Glomerular visceral epithelial cell (primary cell): ENCODE data around the gene SMIM45.

Experiments used
- DNase-seq: peaks from one replicate; pipeline ENCODE4 v3.0.0-alpha.2; 2016; ENCODE audit errors: extremely low spot score

SMIM45 gene

DNA sequence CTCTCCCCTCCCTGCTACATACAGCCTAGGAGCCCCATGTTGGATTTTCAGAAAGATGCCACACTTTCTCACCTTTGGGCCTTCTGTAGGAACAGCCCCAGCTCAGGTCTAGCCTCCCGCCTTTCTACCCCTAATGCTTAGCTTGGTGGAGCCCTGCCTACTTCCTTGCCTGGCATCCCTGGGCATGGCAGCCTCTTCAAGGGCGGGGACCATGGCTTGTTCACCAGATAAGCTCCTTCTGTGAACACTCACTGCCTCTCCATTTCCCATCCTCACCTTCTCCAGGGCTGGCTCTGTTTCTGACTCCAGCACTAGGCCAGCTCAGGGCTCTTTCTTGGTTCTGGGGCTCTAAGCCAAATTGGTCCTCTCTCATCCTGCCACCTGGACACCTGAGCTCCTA, 18.7 kb downstream of the SMIM45 start:
- DNase-seq: no peak

DNA sequence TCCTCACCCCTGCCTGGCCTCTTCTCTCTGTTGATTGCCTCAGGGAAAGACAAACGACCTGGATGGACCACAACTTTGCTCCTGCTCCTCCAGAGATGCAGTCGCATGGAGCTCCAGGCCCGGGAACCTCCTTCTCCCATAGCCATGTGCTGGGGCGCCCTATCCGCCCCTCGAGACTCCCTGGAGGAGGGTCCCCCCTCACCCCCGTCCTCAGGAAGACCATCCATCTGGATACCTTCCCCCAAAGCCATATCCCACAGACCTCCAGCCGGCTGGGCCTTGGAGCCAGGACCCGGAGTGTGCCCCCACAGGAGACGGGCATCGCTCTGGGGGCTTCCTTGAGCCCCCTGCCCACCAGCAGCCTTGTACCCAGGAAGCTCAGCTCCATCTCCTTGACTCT, 19.5 kb downstream of the SMIM45 start:
- no peak for DNase-seq

DNA sequence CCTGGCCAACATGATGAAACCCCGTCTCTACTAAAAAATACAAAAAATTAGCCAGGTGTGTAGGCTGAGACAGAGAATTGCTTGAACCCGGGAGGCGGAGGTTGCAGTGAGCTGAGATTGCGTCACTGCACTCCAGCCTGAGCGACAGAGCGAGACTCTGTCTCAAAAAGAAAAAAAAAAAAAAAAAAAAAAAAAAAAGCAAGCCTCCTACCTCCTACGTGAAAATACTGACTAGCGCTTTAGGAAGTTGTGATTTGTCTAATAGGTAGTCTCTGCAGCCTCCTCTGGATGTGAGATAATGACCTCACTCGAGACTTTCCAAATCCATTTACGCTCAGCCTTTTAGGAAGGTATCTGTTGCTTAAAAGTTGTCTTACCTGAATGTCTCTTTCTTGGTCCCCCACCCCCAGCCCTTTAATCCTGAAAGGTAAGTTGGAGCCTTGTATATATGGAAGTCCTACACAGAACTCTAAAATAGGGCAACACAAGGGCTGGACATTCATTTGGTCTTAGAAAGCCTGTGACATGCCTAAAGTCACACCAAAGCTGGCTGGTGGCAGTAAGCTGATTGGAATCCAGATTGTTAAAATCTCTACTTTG, 22.8 kb downstream of the SMIM45 start:
- DNase-seq: no peak

DNA sequence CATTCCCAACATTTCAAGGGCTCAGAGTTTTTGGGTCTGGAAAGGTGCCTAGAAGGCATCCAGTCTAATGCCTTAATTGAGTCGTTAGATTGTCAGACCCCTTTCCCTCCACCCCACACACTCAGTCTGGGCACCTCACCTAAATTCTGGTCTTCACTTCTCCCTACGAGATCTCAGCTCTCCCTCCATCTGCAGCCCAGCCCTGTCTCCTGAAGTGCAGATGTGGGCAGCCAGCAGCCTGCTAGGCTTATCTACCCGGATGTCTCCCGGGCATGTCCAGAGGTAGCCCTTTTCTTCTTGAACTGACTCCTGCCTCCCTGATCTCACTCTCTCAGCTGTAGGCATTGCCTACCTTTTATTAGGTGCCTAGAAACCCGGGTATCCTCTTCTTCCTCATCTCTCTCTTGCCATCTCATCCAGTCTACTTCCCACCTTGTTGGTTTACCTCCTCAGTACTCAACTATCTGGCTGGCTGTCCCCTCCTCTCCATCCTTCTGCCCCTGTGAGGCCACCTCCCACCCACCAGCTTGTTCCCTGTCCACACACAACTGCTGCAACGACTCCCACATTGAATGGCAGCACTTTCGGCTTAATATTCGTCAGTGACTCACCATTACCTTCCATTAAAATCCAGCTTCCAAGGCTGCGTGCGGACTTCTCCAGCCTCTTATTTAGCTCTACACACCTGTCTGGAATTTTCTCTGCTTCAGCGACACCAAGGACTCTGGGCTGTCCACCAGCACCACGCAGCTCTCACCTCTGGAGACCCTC, 23.5 kb downstream of the SMIM45 start:
- no peak for DNase-seq

- no peak for DNase-seq
Measured at GRCh38 chr22:41976070-41976901, 24.3 kb downstream of the SMIM45 start.

DNA sequence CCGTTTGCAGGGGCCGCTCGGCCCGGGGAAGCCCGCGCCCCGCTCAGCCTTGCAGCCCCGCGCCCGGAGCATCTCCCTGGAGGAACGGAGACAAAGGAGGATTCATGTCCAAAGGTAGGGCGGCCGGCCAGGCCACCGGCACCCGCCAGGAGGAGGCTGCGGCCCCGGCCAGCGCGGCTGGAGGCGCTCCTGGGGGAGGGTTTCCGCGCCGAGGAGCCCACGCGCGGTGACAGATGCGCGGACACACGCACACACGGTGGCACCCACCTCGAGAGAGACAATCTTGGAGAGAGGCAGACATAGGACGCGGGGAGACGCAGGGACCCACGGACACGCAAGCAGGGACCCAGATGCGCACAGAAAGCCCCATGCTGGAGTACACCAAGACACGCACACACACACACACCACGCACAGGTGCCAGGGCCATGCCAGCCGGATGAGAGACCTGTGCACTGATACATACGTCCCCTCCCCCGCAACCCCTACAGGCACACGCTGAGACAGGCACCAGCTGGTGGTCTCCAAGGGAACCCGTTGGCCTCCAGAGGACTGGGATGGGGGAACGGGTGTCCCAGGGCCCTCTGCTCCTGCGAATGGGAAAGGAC, 25.1 kb downstream of the SMIM45 start:
- DNase-seq: no peak

DNA sequence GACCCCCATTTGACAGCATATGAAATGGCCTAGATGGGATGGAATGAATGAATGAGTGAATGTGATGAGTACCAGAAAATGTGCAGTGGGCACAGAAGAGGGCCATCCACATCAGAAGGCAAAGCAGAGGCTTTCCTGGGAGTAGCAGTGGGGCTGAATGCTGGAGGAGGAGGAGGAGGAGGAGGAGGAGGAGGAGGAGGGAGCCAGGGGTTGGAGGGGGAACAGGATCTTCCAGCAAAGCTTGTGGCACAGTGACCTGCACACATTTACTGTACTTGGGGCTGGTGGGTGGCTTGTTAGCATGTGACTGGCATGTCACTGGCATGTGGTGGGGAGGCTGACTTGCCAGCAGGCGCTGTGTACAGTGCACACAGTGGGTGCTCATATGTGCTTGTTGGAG, 26.8 kb downstream of the SMIM45 start:
- DNase-seq: no peak

DNA sequence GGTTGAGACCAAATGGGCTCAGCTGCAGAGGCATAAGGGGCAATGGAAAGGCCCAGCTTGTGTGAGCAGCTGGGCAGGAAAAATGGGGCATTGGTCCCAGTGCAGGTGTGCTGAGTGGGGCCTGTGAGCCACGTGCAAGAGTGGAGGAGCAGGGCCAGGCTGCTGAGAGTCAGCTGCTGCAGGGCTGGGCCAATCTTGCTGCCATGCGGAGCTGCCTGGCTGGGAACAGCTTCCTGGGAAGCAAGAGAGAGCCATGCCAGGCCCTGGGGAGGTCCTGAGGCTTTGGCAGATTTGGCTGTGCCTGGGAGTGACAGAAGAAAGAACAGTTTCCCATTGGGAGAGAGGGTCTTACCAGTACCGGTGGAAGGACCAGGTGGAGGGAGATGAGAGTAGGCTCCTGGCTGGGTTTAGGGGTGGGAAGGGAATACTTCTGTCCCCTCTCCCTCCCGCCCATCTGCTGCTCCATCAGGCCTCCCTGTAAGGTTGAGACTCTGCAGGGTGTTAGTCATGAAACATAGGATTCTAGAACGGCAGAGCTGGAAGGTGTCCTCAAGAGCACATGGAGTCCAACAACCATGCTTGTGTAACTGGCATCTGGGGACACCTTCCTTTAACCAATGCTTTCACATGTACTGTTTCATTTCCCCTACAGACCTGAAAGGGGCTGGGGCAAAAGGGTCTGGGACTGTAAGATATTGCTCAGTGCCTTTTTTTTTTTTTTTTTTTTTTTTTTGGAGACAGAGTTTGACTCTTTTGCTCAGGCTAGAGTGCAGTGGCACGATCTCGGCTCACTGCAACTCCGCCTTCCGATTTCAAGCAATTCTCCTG, 27.7 kb downstream of the SMIM45 start:
- no peak for DNase-seq

- no peak for DNase-seq
Measured at GRCh38 chr22:41982865-41983264, 30.9 kb downstream of the SMIM45 start.

DNA sequence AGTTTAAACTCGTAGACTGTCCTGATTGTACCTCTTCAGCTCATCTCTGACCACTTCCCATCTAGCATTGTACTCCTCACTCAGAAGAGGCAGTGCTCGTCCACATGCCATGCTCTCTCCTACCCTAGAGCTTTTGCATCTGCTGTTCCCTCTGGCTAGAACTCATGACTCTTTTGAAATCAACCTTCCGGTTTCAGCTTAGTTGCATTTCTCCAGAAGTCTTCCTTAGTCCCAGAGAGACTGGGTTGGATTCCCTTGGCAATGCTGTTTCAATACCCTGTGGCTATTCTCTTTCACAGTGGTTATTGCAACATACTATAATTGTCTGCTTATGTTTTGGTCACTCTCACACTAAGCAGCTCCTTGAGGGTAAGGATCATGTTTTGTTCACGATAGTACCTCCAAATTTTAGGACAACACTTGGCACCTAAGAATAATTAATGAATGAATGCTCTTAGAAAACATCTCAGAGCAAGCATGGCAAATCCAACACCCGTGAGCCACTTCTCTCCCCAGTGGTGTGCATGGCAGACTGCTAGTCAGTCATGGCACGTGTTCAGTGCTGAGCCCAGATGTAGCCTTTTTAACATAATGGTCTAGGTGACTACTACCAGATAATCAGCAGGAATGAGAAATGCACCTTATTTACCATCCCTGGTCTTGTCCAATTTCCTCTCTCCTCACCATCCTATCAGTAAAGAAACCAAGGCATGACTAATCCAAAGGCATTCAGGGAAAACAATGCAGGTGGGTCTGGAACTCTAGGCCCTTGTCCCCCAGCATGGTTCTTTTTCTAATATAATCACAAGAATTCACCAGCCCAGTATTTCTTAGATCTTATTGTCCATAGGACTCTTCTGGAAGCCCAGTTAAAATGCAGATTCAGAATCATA, 31.8 kb downstream of the SMIM45 start:
- DNase-seq: no peak

DNA sequence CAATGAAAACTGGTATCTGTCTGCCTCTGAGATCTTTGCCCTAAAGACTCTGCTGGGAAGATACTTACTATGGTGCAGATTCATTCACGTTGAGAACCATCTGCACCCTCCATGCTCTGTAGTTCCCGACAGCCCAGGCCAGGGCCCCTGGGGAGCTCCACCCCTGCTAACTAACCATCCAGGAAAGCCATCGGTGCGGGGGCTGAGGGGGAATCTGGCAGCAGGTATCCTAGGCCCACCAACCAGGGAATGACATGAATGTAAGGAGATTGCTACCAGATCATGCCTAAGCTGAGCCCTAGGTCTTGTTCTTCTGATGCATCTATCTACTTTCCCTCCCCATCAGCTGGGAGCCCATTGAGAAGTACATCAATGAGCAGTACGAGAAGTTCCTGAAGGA, 35.3 kb downstream of the SMIM45 start:
- no peak for DNase-seq

GRCh38 chr22:41989246-41989645, 37.3 kb downstream of the SMIM45 start:
- no peak for DNase-seq

- no peak for DNase-seq
Measured at GRCh38 chr22:41991111-41991510, 39.2 kb downstream of the SMIM45 start.

DNA sequence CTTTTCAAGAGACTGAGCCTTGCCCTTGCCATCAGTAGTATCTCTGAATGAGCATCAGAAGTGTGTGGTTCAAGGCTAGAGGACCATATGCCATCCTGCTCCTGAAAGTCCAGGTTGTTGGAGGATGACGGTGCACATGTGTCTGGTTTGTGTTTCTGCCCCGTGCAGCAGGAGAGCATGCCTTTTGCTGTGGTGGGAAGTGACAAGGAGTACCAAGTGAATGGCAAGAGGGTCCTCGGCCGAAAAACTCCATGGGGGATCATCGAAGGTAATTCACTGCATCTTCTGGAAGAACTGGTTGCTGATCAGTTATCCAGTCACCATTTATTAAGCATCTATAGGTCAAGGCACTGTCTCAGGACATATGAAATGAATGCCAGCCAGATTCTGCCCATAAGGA, 40.5 kb downstream of the SMIM45 start:
- DNase-seq: no peak

DNA sequence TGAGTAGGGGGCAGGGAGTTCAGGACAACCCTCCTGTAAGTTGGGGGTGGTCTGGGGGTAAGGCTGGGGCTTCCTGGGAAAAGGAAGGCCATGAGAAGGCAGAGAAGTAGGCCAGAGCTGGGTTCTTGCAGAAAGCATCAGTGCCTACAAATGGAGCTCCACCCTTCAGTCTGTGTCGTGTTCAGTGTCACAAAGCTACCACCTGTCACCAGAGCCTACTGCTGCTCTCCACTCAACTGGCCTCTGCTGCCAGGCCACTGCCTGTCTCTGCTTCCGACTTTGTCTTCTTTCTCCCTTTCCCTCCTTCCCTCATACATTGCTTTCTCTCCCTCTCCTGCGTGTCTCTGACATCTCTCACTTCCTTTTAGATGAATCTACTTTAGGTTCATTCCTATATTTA, 43.3 kb downstream of the SMIM45 start:
- DNase-seq: no peak

GRCh38 chr22:41996826-41997225, 44.9 kb downstream of the SMIM45 start:
- no peak for DNase-seq

- DNase-seq: peak; percentile 54
Measured at GRCh38 chr22:41998361-41999261, 46.7 kb downstream of the SMIM45 start, which contains the start of gene WBP2NL. WBP2NL (plus strand) TSS chr22:41998788; CDS start chr22:41998819, 31 bp downstream.

DNA sequence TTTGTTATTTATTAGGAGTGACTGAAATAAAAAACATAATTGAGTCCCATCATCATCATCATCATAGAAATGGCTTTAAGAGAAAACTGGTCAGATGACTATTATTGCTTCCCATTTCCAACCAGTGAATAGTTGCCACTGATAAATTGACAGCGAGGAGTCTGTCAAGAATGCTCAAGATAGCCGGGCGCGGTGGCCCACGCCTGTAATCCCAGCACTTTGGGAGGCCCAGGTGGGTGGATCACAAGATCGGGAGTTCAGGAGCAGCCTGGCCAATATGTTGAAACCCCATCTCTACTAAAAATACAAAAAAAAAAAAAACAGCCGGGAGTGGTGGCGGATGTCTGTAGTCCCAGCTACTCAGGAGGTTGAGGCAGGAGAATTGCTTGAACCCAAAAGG, 48.5 kb downstream of the SMIM45 start:
- no peak for DNase-seq

GRCh38 chr22:42001121-42001520, 49.2 kb downstream of the SMIM45 start:
- no peak for DNase-seq
